GM13976 (cell line): ENCODE results near the gene SYTL2.
"Not testable (repeated sequence)": the region's sequence is repeated elsewhere in the genome, so short reads cannot be mapped to it uniquely, and the experiment has no call there.

Experiments used
- DNase-seq: peaks from one replicate; pipeline ENCODE4 v3.0.0; 2012; ENCODE audit warnings: low spot score
- in situ Hi-C: fragments of 300-500 bp; cut with MboI; formaldehyde crosslinking; loops from one replicate; pipeline ENCODE4 v1.12.0; 2022; ENCODE audit warnings: low sequenced_read_pairs, mixed read lengths, inconsistent platforms; ENCODE audit not compliant: unreplicated experiment
- TF ChIP-seq, protein P1 (sequence below): IDR thresholded peaks from 2 replicates; pipeline ENCODE4 v1.5.1; 2012; ENCODE audit warnings: borderline replicate concordance, mild to moderate bottlenecking; ENCODE audit not compliant: insufficient read depth; ENCODE audit errors: extremely low read depth, missing control alignments, control extremely low read depth

The SYTL2 gene, protein sequence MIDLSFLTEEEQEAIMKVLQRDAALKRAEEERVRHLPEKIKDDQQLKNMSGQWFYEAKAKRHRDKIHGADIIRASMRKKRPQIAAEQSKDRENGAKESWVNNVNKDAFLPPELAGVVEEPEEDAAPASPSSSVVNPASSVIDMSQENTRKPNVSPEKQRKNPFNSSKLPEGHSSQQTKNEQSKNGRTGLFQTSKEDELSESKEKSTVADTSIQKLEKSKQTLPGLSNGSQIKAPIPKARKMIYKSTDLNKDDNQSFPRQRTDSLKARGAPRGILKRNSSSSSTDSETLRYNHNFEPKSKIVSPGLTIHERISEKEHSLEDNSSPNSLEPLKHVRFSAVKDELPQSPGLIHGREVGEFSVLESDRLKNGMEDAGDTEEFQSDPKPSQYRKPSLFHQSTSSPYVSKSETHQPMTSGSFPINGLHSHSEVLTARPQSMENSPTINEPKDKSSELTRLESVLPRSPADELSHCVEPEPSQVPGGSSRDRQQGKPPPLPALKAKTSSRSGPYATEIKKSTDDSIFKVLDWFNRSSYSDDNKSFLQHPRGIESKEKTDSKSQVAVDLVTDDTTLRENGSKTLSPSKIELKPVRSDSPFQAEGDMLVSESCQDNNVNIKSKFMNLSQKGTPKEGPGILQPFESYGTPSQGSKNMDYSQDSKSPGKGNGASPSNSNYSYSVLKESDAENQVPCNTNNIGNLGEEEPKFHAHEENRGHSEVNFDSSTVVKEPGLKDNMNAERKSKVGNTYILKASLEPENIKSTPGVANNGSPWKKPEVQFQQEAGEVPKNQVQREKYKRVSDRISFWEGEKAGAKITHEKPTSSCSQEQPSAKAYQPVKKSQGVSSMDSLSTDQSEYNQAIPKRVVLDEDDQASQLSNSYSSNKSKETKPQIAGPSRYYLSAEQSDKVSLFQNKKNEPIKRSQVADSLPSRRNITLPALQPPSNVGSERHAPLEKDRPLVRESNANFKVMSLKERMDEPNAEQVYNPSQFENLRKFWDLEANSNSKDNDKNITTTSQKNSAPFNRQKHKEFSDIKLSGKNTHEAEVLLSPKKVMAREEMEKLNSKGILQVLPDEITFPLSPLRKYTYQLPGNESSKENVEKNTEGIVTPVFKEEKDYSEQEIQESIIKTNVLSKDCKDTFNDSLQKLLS (N-terminal part only)

DNA sequence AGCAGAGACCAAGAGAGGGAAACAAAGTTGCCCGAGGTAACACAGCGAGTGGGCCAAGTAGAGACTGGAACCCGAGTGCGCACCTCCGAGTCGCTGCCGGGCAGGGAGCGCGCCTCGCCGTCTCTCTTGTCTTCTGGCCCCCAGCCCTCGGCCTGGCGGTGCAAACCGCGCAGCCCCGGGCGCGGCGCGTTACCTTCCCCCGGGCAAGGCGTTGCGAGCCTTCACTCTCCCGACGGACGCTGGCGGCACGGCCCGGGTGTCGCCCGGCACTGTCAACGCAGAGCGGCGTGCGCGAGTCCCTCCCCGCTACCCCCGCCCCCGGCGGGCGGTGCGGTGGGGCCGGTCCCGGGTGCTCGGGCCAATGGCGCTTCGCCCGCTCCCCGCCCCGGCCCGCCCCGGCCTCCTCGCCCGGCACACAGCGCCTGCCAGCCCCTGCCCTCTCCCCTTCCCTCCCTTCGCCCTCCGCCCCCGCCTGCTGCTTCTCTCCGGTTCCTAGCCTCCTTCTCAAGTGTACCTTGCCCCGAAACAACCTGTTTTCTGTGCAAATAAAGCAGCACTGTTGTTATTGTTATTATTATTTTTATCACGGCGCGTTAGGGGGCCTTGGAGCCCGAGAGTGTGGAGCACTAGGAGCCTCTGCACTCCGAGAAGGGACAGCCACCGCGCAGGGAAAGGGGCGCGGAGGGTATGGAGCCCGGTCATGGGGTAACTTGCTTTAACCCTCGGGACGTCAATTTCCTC is at the start of gene SYTL2:
TSS of gene SYTL2 (minus strand) at position 271 of the 741 bp plus-strand sequence. CDS start 53,416 bp downstream, outside the sequence.
- TF ChIP-seq, protein P1, sequence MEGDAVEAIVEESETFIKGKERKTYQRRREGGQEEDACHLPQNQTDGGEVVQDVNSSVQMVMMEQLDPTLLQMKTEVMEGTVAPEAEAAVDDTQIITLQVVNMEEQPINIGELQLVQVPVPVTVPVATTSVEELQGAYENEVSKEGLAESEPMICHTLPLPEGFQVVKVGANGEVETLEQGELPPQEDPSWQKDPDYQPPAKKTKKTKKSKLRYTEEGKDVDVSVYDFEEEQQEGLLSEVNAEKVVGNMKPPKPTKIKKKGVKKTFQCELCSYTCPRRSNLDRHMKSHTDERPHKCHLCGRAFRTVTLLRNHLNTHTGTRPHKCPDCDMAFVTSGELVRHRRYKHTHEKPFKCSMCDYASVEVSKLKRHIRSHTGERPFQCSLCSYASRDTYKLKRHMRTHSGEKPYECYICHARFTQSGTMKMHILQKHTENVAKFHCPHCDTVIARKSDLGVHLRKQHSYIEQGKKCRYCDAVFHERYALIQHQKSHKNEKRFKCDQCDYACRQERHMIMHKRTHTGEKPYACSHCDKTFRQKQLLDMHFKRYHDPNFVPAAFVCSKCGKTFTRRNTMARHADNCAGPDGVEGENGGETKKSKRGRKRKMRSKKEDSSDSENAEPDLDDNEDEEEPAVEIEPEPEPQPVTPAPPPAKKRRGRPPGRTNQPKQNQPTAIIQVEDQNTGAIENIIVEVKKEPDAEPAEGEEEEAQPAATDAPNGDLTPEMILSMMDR, result no peak
- DNase-seq, result peak; percentile 78
- in situ Hi-C loops, result no loop called here

DNA sequence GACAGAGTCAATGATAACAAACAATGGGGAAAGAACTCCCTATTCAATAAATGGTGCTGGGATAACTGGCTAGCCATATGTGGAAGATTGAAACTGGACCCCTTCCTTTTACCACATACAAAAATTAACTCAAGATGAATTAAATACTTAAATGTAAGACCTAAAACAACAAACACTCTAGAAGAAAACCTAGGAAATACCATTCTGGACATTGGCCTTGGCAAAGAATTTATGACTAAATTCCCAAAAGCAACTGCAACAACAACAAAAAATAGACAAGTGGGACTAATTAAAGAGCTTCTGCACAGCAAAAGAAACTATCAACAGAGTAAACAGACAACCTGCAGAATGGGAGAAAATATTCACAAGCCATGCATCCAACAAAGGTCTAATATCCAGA is 48.6 kb upstream of the SYTL2 start:
- in situ Hi-C loops, result loop anchor here (25.0 kb wide), 1 partner anchor 953 kb away; the partner anchor contains the start of gene PRSS23
- not testable (repeated sequence) for DNase-seq

DNA sequence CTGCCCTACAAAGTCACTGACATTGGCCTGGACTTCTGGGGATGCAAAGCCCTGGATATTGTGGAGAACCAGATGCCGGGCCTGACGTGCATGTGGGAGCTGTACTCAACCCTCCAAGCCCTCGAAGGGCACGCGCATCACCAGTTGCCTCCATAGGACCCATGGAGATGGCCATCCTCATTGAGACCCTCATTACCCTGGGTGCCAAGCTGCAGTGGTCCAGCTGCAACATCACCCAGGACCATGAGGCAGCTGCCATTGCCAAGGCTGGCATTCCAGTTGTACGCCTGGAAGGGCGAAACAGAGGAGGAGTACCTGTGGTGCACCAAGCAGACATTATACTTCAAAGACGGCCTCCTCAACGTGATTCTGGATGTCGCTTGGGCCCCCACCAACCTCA is 46.2 kb upstream of the SYTL2 start:
- in situ Hi-C loops, result loop anchor here (25.0 kb wide), 1 partner anchor 955 kb away; the partner anchor contains the start of gene PRSS23
- no peak for DNase-seq
- TF ChIP-seq, protein P1, result no peak

DNA sequence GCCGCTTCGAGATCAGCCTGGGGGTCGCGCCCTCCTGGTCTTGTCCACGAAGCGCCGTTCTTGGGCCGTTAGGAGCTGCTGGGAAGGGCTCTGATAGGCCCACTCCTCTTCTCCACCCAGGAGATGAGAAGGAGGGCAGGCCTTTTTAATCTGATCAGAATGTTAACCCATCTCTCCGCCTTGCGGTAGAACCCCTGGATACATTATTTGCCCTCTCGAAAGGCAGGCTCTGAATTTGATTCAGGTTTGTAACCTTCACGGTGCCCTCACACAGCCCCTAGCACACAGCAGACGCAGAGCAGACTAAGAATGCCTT is 44.4 kb upstream of the SYTL2 start, which contains the start of gene CCDC83:
TSS of gene CCDC83 (plus strand) at position 43 of the 316 bp plus-strand sequence. CDS start 9,741 bp downstream, outside the sequence.
- DNase-seq, result no peak
- in situ Hi-C loops, result loop anchor here (25.0 kb wide), 1 partner anchor 957 kb away; the partner anchor contains the start of gene PRSS23
- TF ChIP-seq, protein P1, result no peak

DNA sequence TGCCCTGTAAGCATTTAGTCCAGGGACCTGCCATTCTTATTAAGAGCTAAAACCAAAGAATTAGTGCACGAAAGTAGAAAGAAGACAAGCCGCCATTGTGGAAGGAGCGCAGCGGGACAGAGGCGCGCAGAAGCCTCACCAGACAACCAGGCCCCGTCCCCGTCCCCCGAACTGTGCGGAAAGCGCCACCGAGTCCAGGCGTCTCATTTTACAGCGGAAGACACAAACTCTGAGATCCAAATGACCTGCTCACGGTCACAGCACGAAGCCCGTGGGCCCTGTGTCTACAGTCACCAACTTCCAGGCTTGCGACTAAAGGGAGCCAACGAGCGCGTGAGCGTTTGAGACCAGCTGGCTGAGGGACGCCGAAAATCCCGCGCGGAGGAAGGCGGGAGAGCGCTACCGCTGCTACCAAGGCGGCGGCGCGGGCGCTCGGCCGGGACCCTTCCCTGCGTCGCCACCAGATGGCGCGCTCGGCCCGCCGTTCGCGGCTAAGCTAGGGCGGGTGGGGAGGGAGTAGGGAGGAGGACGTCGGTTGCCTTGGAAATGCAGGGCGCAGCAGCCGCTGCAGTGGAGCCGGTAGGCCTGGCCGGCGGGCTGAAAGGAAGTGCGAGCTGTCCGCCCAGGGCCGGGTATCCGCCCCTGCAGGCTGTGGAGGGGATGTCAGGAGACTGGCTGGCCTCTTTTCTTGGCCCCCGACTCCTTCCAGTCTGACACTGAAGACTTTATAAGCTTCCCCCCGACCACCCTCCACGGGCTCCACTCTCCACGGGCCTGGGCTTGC is 43.8 kb upstream of the SYTL2 start:
- TF ChIP-seq, protein P1, result peak; percentile 94
- in situ Hi-C loops, result loop anchor here (25.0 kb wide), 1 partner anchor 958 kb away; the partner anchor contains the start of gene PRSS23

DNA sequence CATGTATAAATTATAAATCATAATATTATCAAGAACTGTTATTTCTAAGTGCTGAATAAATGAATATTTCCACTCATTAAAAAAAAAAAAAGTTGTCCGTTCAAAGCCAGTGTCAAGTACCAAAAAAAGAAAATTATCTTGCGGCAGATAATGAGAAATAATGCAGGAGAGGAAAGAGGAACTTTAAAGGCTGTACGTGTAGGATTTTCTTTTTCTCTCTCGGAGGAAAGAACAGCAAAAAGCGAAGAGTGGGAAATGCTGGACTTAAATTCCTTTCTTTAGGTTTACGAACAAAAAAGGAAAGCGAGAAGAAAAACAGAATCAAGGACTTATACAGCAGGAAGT is 43.2 kb upstream of the SYTL2 start:
- TF ChIP-seq, protein P1, result no peak
- in situ Hi-C loops, result loop anchor here (25.0 kb wide), 1 partner anchor 958 kb away; the partner anchor contains the start of gene PRSS23
- DNase-seq, result peak; percentile 11

More for the DNA sequence above, 43.8 kb upstream of the SYTL2 start:
- DNase-seq, result peak; percentile 95

DNA sequence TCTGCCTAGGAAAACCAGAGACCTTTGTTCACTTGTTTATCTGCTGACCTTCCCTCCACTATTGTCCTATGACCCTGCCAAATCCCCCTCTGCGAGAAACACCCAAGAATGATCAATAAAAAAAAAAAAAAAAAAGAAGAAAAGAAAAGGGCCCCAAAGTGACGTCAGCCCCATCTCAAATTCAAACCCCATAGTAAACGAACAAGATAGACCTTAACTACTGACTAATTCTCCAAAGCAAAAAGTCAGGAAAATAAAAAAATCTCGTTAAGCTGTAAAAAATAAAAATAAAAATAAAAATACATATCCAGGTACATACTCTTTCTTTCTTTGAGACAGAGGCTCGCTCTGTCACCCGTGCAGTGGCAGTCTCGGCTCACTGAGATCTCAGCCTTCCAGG is 42.6 kb upstream of the SYTL2 start:
- in situ Hi-C loops, result loop anchor here (25.0 kb wide), 1 partner anchor 959 kb away; the partner anchor contains the start of gene PRSS23
- not testable (repeated sequence) for DNase-seq

DNA sequence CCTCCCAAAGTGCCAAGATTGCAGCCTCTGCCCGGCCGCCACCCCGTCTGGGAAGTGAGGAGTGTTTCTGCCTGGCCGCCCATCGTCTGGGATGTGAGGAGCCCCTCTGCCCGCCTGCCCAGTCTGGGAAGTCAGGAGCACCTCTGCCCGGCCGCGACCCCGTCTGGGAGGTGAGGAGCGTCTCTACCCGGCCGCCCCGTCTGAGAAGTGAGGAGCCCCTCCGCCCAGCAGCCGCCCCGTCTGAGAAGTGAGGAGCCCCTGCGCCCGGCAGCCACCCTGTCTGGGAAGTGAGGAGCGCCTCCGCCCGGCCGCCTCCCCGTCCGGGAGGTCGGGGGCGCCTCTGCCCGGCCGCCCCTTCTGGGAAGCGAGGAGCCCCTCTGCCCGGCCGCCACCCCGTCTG is 41.8 kb upstream of the SYTL2 start:
- in situ Hi-C loops, result loop anchor here (25.0 kb wide), 1 partner anchor 960 kb away; the partner anchor contains the start of gene PRSS23

More for the DNA sequence above, 41.8 kb upstream of the SYTL2 start:
- not testable (repeated sequence) for DNase-seq
